Testis (tissue), 3 donors: ENCODE measurements around the gene PDRG1. TPM values are rescaled to one million over a fixed set of nuclear protein-coding genes. Genes with fewer than 3 reads are reported as not detected.
A peak's percentile ranks its signal among the peaks of the same experiment; 100 is the strongest.

ENCODE experiments used
- DNase-seq: peaks from one replicate; pipeline ENCODE4 v3.0.0-alpha.2; 2019
- H3K27ac ChIP-seq, 2 donors: fragments of 200-600 bp; sonication (generic); one replicate each; pipeline ENCODE4 v1.5.1; 2019
- H3K27me3 ChIP-seq: fragments of 200-600 bp; sonication (generic); one replicate; pipeline ENCODE4 v1.5.1; 2019
- H3K36me3 ChIP-seq: fragments of 200-600 bp; sonication (generic); one replicate; pipeline ENCODE4 v1.5.1; 2017; ENCODE audit warnings: low read depth; ENCODE audit errors: missing control alignments
- H3K4me1 ChIP-seq: fragments of 200-600 bp; sonication (generic); one replicate; pipeline ENCODE4 v1.5.1; 2019
- H3K4me3 ChIP-seq, 2 donors: fragments of 200-600 bp; sonication (generic); one replicate each; pipeline ENCODE4 v1.5.1; 2017 to 2019
- H3K9me3 ChIP-seq: fragments of 200-600 bp; sonication (generic); one replicate; pipeline ENCODE4 v1.5.1; 2017
- POLR2A ChIP-seq: fragments of 450-650 bp; IDR thresholded peaks from one replicate; pipeline ENCODE4 v1.6.1; 2017; ENCODE audit warnings: antibody characterized with exemption, mild to moderate bottlenecking, moderate library complexity
- WGBS, 2 donors: methylation state at CpG; one replicate each; pipeline ENCODE4 v1.1.5; 2018; 5-methylcytosine and 5-hydroxymethylcytosine counted together
- intact Hi-C: fragments of 100-400 bp; cut with DNase I; formaldehyde crosslinking; loops from one replicate; pipeline ENCODE4 v1.15.1; 2023; ENCODE audit warnings: low total_unique reads
- polyA plus RNA-seq: library from polyadenylated mRNA; stranded (reverse); fragments of 350-450 nt; fragmentation: Illumina TruSeq; extraction: RNeasy Lipid Tissue Mini Kit (QIAGEN cat#74804); gene quantifications from one replicate; pipeline ENCODE4 v1.2.3, GENCODE V29; 2014; ENCODE audit warnings: low read depth, low replicate concordance; ENCODE audit not compliant: insufficient read depth
- small RNA-seq, 2 donors: library from RNA; depleted of rRNA; stranded (forward); fragments of <200 nt; gene quantifications; one replicate each; pipeline ENCODE3, GENCODE V24; 2016
- total RNA-seq, 2 donors: library from RNA; depleted of rRNA; stranded (reverse); fragments of >200 nt; gene quantifications; one replicate each; pipeline ENCODE4 v1.2.3, GENCODE V29; 2016
- TF ChIP-seq, protein P1 (sequence below), 3 experiments: fragments of 450-650 bp in 2 of 3; fragments of 200-600 bp in 1 of 3; sonication (generic) in 1 of 3; IDR thresholded peaks; one replicate each; pipeline ENCODE4 v1.5.1; 2016 to 2019; ENCODE audit warnings: antibody characterized with exemption in 3 of 3, mild to moderate bottlenecking in 2 of 3, moderate library complexity in 1 of 3

Gene PDRG1
- total and polyA plus RNA-seq, 3 donors from 2014 or later: 27.0 to 70.1 (median 37.5) TPM

DNA sequence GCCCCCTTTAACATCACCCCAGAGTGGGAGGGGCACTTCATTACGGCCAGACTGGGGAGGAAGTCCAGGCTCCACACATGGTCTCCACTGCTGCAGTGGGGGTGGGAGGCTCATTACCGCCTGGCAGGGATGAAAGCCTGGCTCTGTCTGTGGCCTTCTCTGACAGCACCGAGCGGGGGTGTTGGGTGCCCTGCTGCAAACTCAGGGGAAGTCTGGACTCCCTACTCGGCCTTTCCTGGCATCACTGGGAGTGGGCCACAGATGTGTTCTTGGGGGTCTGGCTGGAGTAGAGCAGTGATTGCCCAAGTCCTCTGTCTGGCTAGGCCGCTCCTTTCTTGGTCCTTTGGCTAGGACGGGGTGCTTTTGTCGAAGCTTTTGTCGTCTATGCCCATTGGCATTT is 54.3 kb downstream of the PDRG1 start:
- Histone ChIP-seq H3K4me1 (no peaks in the 10 kb centered on the region), H3K36me3 (no peaks in the 10 kb centered on the region), H3K27me3 (no peaks in the 10 kb centered on the region), H3K9me3 (no peaks in the 10 kb centered on the region), H3K27ac (no peak overlapping the region), H3K4me3 (no peak overlapping the region)
- no peak for TF ChIP-seq POLR2A
- TF ChIP-seq, protein P1, sequence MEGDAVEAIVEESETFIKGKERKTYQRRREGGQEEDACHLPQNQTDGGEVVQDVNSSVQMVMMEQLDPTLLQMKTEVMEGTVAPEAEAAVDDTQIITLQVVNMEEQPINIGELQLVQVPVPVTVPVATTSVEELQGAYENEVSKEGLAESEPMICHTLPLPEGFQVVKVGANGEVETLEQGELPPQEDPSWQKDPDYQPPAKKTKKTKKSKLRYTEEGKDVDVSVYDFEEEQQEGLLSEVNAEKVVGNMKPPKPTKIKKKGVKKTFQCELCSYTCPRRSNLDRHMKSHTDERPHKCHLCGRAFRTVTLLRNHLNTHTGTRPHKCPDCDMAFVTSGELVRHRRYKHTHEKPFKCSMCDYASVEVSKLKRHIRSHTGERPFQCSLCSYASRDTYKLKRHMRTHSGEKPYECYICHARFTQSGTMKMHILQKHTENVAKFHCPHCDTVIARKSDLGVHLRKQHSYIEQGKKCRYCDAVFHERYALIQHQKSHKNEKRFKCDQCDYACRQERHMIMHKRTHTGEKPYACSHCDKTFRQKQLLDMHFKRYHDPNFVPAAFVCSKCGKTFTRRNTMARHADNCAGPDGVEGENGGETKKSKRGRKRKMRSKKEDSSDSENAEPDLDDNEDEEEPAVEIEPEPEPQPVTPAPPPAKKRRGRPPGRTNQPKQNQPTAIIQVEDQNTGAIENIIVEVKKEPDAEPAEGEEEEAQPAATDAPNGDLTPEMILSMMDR (IDR thresholded peaks at IDR 0.05): no peak
- 84 to 86% methylated on average over 7 to 9 of the region's 9 CpGs for WGBS, 2 donors
- DNase-seq: no peak
- intact Hi-C loops: no loop called here

DNA sequence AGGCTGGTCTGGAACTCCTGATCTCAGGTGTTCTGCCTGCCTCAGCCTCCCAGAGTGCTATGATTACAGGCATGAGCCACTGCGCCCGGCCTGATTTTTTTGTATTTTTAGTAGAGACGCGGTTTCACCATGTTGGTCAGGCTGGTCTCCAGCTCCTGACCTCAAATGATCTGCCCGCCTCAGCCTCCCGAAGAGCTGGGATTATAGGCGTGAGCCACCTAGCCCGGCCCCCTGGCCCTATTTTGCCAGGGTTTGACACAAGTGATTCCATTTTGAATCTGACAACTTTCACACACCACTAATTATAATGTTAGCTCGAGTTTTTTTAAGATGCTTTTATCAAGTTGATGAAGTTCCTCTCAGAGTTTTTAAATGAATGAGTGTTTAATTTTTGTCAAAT is 55.8 kb downstream of the PDRG1 start:
- intact Hi-C loops: no loop called here
- TF ChIP-seq, protein P1 (IDR thresholded peaks at IDR 0.05): no peak
- TF ChIP-seq POLR2A: no peak
- Histone ChIP-seq H3K4me3 (no peak overlapping the region), H3K27ac (no peak overlapping the region), H3K4me1 (no peaks in the 10 kb centered on the region), H3K9me3 (no peaks in the 10 kb centered on the region), H3K27me3 (no peaks in the 10 kb centered on the region), H3K36me3 (no peaks in the 10 kb centered on the region)
- WGBS, 2 donors: 93 to 94% methylated on average over 9 of the region's 9 CpGs
- DNase-seq: no peak

DNA sequence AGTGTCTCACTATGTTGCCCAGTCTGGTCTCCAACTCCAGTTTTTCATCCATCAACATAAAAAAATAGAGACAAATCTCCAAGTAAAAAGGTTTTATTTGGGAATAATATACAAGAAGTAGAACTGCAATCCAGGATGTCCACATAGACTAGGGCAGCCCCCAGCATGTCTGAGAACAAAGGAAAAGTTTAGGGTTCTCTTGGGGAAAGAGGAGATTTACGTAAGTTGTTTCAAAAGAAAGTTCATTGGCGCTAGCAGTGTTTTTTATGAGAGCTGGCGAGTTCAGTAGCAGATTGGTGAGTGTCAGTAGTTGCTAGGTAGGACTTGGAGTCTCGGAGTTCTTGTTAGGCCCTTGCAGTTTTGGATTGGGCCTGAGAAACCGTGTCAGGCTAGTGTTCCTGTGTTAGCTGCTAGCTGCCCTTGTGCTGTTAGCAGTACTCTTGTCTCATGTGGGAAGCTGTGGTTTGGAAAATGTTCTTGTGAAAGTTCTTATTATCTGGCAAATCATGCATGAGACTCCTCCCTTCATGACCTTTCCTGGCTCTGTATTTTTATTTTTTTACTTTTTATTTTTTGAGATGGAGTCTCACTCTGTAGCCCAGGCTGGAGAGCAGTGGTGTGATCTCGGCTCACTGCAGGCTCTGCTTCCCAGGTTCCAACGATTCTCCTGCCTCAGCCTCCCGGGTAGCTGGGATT is 56.7 kb downstream of the PDRG1 start:
- peak overlapping the region in 1 of 2 donors; percentile 54 for H3K27ac ChIP-seq
- H3K9me3 ChIP-seq: no peaks in the 10 kb centered on the region
- no peak overlapping the region for H3K4me3 ChIP-seq
- TF ChIP-seq, protein P1 (IDR thresholded peaks at IDR 0.05): no peak
- no peak for TF ChIP-seq POLR2A
- H3K27me3 ChIP-seq: no peaks in the 10 kb centered on the region
- no peaks in the 10 kb centered on the region for H3K4me1 ChIP-seq
- 53 to 54% methylated on average over 8 of the region's 8 CpGs for WGBS, 2 donors
- H3K36me3 ChIP-seq: no peaks in the 10 kb centered on the region
- DNase-seq: peak; percentile 66
- intact Hi-C loops: no loop called here

Small RNA genes within 50 kb of the gene (small RNA-seq; reads per million reads assigned to genes)
- 0 to 0.09 reads per million in 2 donors for gene RNU1-94P

Other genes starting within 250 kb of the PDRG1 start
- gene BCL2L1, start 229.2 kb downstream of the PDRG1 start, total RNA-seq: 10 to 100 TPM; 83.0 to 84.7 TPM
- gene BCL2L1, start 229.2 kb downstream of the PDRG1 start, polyA plus RNA-seq: 122 TPM
- 10 to 100 TPM; 39.7 to 52.5 TPM for gene TPX2, start 212.8 kb downstream of the PDRG1 start, total RNA-seq
- 74.6 TPM for gene TPX2, start 212.8 kb downstream of the PDRG1 start, polyA plus RNA-seq
- gene MYLK2, start 132.7 kb downstream of the PDRG1 start, total RNA-seq: 1 to 10 TPM; 1.2 to 1.3 TPM
- gene MYLK2, start 132.7 kb downstream of the PDRG1 start, polyA plus RNA-seq: 1.6 TPM
- gene FOXS1, start 106.4 kb downstream of the PDRG1 start, total RNA-seq: 1 to 10 TPM; 4.3 to 4.4 TPM
- 10.0 TPM for gene FOXS1, start 106.4 kb downstream of the PDRG1 start, polyA plus RNA-seq
- 100 to 1,000 TPM; 175 to 274 TPM for gene DUSP15, start 81.5 kb downstream of the PDRG1 start, total RNA-seq
- gene DUSP15, start 81.5 kb downstream of the PDRG1 start, polyA plus RNA-seq: 182 TPM
- 10 to 100 TPM in 1 of 2 donors, 1 to 10 TPM in 1; 8.7 to 19.1 TPM for gene TTLL9, start 81.4 kb downstream of the PDRG1 start, total RNA-seq
- 32.7 TPM for gene TTLL9, start 81.4 kb downstream of the PDRG1 start, polyA plus RNA-seq
- under 1 TPM; 0.25 to 0.39 TPM for gene XKR7, start 16.1 kb upstream of the PDRG1 start, total RNA-seq
- gene XKR7, start 16.1 kb upstream of the PDRG1 start, polyA plus RNA-seq: 0.96 TPM
- 1 to 10 TPM; 2.7 to 3.0 TPM for gene CCM2L, start 58.4 kb upstream of the PDRG1 start, total RNA-seq
- 3.5 TPM for gene CCM2L, start 58.4 kb upstream of the PDRG1 start, polyA plus RNA-seq
- 1 to 10 TPM; 1.3 to 4.5 TPM for gene HCK, start 100.2 kb upstream of the PDRG1 start, total RNA-seq
- 8.9 TPM for gene HCK, start 100.2 kb upstream of the PDRG1 start, polyA plus RNA-seq
- 10 to 100 TPM; 54.3 to 55.8 TPM for gene TM9SF4, start 157.7 kb upstream of the PDRG1 start, total RNA-seq
- gene TM9SF4, start 157.7 kb upstream of the PDRG1 start, polyA plus RNA-seq: 53.2 TPM